GM12878 (cell line): Measurements from ENCODE around the gene SRC. TPM values are rescaled to one million over a fixed set of nuclear protein-coding genes. Genes with fewer than 3 reads are reported as not detected.

Experiments
- ATAC-seq: fragments of 200-7000 bp; cut with Tn5 transposase; 3 replicates; pipeline ENCODE4 v1.9.1; 2020; ENCODE audit warnings: mild to moderate bottlenecking, moderate library complexity
- BruUV-seq: library from RNA; stranded (reverse); fragments of 400-500 nt; replicated peaks from 2 replicates; lab custom pipeline; 2021; lab: Mats Ljungman, UMichigan
- CTCF ChIA-PET: fragments of 300-600 bp; sonication (Branson Sonifier 250); formaldehyde crosslinking; extraction: SDS; loops from one replicate; lab custom pipeline; 2021; ENCODE audit warnings: inconsistent platforms; lab: Yijun Ruan, JAX
- POLR2A ChIA-PET: fragments of 350-600 bp; formaldehyde crosslinking; extraction: SDS; loops from one replicate; lab custom pipeline; 2021; ENCODE audit warnings: inconsistent platforms; lab: Charles Lee
- RAD21 ChIA-PET: fragments of 300-600 bp; sonication (Branson Sonifier 250); formaldehyde crosslinking; loops from one replicate; lab custom pipeline; 2023; ENCODE audit warnings: antibody characterized with exemption; ENCODE audit not compliant: unreplicated experiment; lab: Charles Lee
- SMC1A ChIA-PET: fragments of 300-600 bp; sonication (Branson Sonifier 250); formaldehyde crosslinking; loops from one replicate; lab custom pipeline; 2023; ENCODE audit not compliant: unreplicated experiment, uncharacterized antibody; lab: Charles Lee
- DNase-seq: peaks from one replicate; pipeline ENCODE4 v3.0.0-alpha.2; 2011; ENCODE audit warnings: low read depth, low spot score
- FAIRE-seq: peaks from 3 replicates; lab custom pipeline; 2011; peaks lifted over from hg19 to GRCh38; lab: Jason Lieb, UNC
- H2AFZ ChIP-seq: 2 replicates; pipeline ENCODE4 v1.6.0; 2011; ENCODE audit warnings: low read depth, low read length, control low read depth; ENCODE audit not compliant: control insufficient read depth
- H3K27ac ChIP-seq: 2 replicates; pipeline ENCODE4 v1.5.1; 2011; ENCODE audit warnings: control low read depth; ENCODE audit not compliant: control insufficient read depth, insufficient read depth
- H3K27me3 ChIP-seq, 2 experiments: replicated peaks in 1 of 2; 2 replicates each; pipeline versions ENCODE4 v1.6.0 to v1.6.1; 2011; ENCODE audit warnings: low read length in 1 of 2; ENCODE audit not compliant: control insufficient read depth in 2 of 2, insufficient read depth in 2 of 2
- H3K36me3 ChIP-seq, 2 experiments: 2 replicates each; pipeline ENCODE4 v1.5.1; 2011; ENCODE audit warnings: low read length in 1 of 2; ENCODE audit not compliant: control insufficient read depth in 2 of 2, insufficient read depth in 2 of 2
- H3K4me1 ChIP-seq: 2 replicates; pipeline ENCODE4 v1.6.1; 2011; ENCODE audit warnings: mild to moderate bottlenecking, low read length, moderate library complexity, mixed read lengths; ENCODE audit not compliant: control insufficient read depth, insufficient read depth
- H3K4me2 ChIP-seq: 2 replicates; pipeline ENCODE4 v1.6.0; 2011; ENCODE audit warnings: control low read depth; ENCODE audit not compliant: control insufficient read depth, insufficient read depth
- H3K4me3 ChIP-seq: fragments of 200-600 bp; sonication (generic); 2 replicates; pipeline ENCODE4 v1.5.1; 2016
- H3K79me2 ChIP-seq: 2 replicates; pipeline ENCODE4 v1.6.0; 2011; ENCODE audit warnings: low read length; ENCODE audit not compliant: control insufficient read depth, insufficient read depth
- H3K9ac ChIP-seq: 2 replicates; pipeline ENCODE4 v1.8.0; 2011; ENCODE audit warnings: low read length, control low read depth, mixed read lengths; ENCODE audit not compliant: control insufficient read depth, insufficient read depth
- H3K9me3 ChIP-seq: replicated peaks from 3 replicates; pipeline ENCODE4 v1.5.1; 2011; ENCODE audit warnings: mild to moderate bottlenecking, low read length; ENCODE audit not compliant: control insufficient read depth, insufficient read depth
- H4K20me1 ChIP-seq: 2 replicates; pipeline ENCODE4 v1.6.0; 2011; ENCODE audit not compliant: control insufficient read depth, insufficient read depth
- BCL3 ChIP-seq: IDR thresholded peaks from 2 replicates; pipeline ENCODE4 v1.6.1; 2011; ENCODE audit warnings: borderline replicate concordance, low read depth, mild to moderate bottlenecking, moderate library complexity, low read length; ENCODE audit not compliant: insufficient read depth, poor library complexity, severe bottlenecking
- IKZF1 ChIP-seq: fragments of 450-650 bp; conservative IDR thresholded peaks from 2 replicates; pipeline ENCODE4 v1.6.1; 2017; ENCODE audit warnings: antibody characterized with exemption, mild to moderate bottlenecking
- JUNB ChIP-seq: IDR thresholded peaks from 2 replicates; pipeline ENCODE4 v1.6.1; 2016; ENCODE audit warnings: antibody characterized with exemption, mild to moderate bottlenecking
- MXI1 ChIP-seq: fragments of 150-350 bp; IDR thresholded peaks from 2 replicates; pipeline ENCODE4 v1.6.1; 2011; ENCODE audit warnings: low read depth, mild to moderate bottlenecking, inconsistent platforms, low read length, improper control_type of control experiment
- MYC ChIP-seq: IDR thresholded peaks from 2 replicates; pipeline ENCODE4 v1.6.1; 2011; ENCODE audit warnings: mild to moderate bottlenecking, low read length, moderate library complexity, inconsistent platforms; ENCODE audit not compliant: insufficient read depth, insufficient replicate concordance, insufficient read length, severe bottlenecking
- NFYA ChIP-seq: IDR thresholded peaks from 2 replicates; pipeline ENCODE4 v1.6.1; 2011; ENCODE audit warnings: low read depth, mild to moderate bottlenecking, low read length, improper control_type of control experiment, borderline replicate concordance
- PBX3 ChIP-seq: IDR thresholded peaks from 2 replicates; pipeline ENCODE4 v1.6.1; 2011; ENCODE audit warnings: mild to moderate bottlenecking, low read depth, low read length, moderate library complexity; ENCODE audit not compliant: insufficient replicate concordance
- RAD21 ChIP-seq: IDR thresholded peaks from 2 replicates; pipeline ENCODE4 v1.6.1; 2011; ENCODE audit warnings: mild to moderate bottlenecking, low read depth, low read length, moderate library complexity; ENCODE audit not compliant: insufficient read depth
- SMARCA5 ChIP-seq: fragments of 450-650 bp; IDR thresholded peaks from 2 replicates; pipeline ENCODE4 v1.6.1; 2017; ENCODE audit warnings: mild to moderate bottlenecking
- SREBF2 ChIP-seq: IDR thresholded peaks from 2 replicates; pipeline ENCODE4 v1.6.1; 2012; ENCODE audit warnings: mild to moderate bottlenecking, low read length
- STAT1 ChIP-seq: fragments of 450-650 bp; conservative IDR thresholded peaks from 2 replicates; pipeline ENCODE4 v1.6.1; 2014; ENCODE audit warnings: antibody characterized with exemption, mild to moderate bottlenecking
- TBL1XR1 ChIP-seq: IDR thresholded peaks from 2 replicates; pipeline ENCODE4 v1.6.1; 2012; ENCODE audit warnings: low read depth, low read length, improper control_type of control experiment
- WRNIP1 ChIP-seq: IDR thresholded peaks from 2 replicates; pipeline ENCODE4 v1.6.1; 2011; ENCODE audit warnings: low read depth, low read length, improper control_type of control experiment, borderline replicate concordance
- ZBED1 ChIP-seq: IDR thresholded peaks from 2 replicates; pipeline ENCODE4 v1.6.1; 2016; ENCODE audit warnings: borderline replicate concordance
- ZNF592 ChIP-seq: fragments of 450-650 bp; IDR thresholded peaks from 2 replicates; pipeline ENCODE4 v1.6.1; 2017; ENCODE audit warnings: mild to moderate bottlenecking, moderate library complexity
- WGBS: methylation state at CpG from one replicate; pipeline ENCODE4 v1.1.6; 2016; ENCODE audit warnings: low lambda C conversion rate; ENCODE audit not compliant: insufficient replicate concordance, insufficient coverage; ENCODE audit errors: missing lambda C conversion rate; 5-methylcytosine and 5-hydroxymethylcytosine counted together
- in situ Hi-C: fragments of 300-500 bp; cut with MboI; formaldehyde crosslinking; loops from 9 replicates; pipeline ENCODE4 v1.14.3; 2018; ENCODE audit warnings: mixed read lengths
- intact Hi-C: fragments of 100-400 bp; cut with micrococcal nuclease; formaldehyde crosslinking; loops from one replicate; pipeline ENCODE4 v1.14.2; 2022; ENCODE audit not compliant: unreplicated experiment
- polyA plus RNA-seq, 11 experiments: library from polyadenylated mRNA; depleted of rRNA in 4 of 11; unstranded in 6 of 11; stranded (reverse) in 5 of 11; fragments of >200 nt; fragmentation: Nextera tagmentation in 4 of 11; fragmentation: Illumina TruSeq in 1 of 11; extraction: Ambion mirVana in 4 of 11; extraction: Trizol in 1 of 11; gene quantifications; 1 replicate in 1 of 11; 2 replicates in 10 of 11; pipeline versions ENCODE4 v1.2.1 to v1.2.3, GENCODE V29; 2011 to 2016; ENCODE audit warnings: inconsistent platforms in 2 of 11, missing spikeins in 2 of 11, low read depth in 1 of 11
- total RNA-seq, 4 experiments: library from RNA; depleted of rRNA in 3 of 4; stranded (reverse); fragments of >200 nt in 3 of 4; fragmentation: Illumina TruSeq in 1 of 4; extraction: Trizol in 1 of 4; gene quantifications; 2 replicates each; pipeline versions ENCODE4 v1.2.1 to v1.2.3, GENCODE V29; 2013 to 2021
- TF ChIP-seq, protein P1 (sequence below): fragments of 450-650 bp; IDR thresholded peaks from 2 replicates; pipeline ENCODE4 v1.6.1; 2016; ENCODE audit warnings: mild to moderate bottlenecking

Gene SRC
- total and polyA plus RNA-seq, 10 of the 15 experiments (the other 5 are each of a cell fraction or from before 2014, with no cell fraction given) = 0.60 to 71.3 (median 27.2) TPM

- BruUV-seq = no TSS peak
- intact Hi-C loops (no loop called here), in situ Hi-C loops (no loop called here)
- no peaks in the 10 kb centered on the region; a peak in 1 of 4 replicates for H3K27me3 ChIP-seq
- no peaks in the 10 kb centered on the region for H3K9me3 ChIP-seq
- peaks cover 28% of the 10 kb centered on the region for H3K4me1 ChIP-seq
- CTCF ChIA-PET = interaction anchor here (0.6 kb wide), 1 partner anchor 669 kb away, joined by 3 read pairs; no protein-coding TSS in a partner anchor
- H3K4me2 ChIP-seq = no peak overlapping the region; the same call in 1 of the 2 replicates
- RAD21 ChIA-PET = no interaction called here
- H3K36me3 ChIP-seq = no peaks in the 10 kb centered on the region
- H3K4me3 ChIP-seq = no peak overlapping the region
- SMC1A ChIA-PET = no interaction called here
- no peaks in the 10 kb centered on the region for H3K79me2 ChIP-seq
- POLR2A ChIA-PET = no interaction called here
- DNase-seq (no peak), ATAC-seq (no peak), FAIRE-seq (no peak)
- H4K20me1 ChIP-seq = no peaks in the 10 kb centered on the region
- no peak overlapping the region for H3K27ac ChIP-seq
- no peak overlapping the region for H2AFZ ChIP-seq
- H3K9ac ChIP-seq = no peak overlapping the region
- WGBS = 92% methylated on average over 7 of the region's 7 CpGs
- TF ChIP-seq PBX3 = no peak
- no peak for TF ChIP-seq ZBED1
- no peak for TF ChIP-seq STAT1
- TF ChIP-seq ZNF592 = no peak
- TF ChIP-seq NFYA = no peak
- TF ChIP-seq, protein P1, sequence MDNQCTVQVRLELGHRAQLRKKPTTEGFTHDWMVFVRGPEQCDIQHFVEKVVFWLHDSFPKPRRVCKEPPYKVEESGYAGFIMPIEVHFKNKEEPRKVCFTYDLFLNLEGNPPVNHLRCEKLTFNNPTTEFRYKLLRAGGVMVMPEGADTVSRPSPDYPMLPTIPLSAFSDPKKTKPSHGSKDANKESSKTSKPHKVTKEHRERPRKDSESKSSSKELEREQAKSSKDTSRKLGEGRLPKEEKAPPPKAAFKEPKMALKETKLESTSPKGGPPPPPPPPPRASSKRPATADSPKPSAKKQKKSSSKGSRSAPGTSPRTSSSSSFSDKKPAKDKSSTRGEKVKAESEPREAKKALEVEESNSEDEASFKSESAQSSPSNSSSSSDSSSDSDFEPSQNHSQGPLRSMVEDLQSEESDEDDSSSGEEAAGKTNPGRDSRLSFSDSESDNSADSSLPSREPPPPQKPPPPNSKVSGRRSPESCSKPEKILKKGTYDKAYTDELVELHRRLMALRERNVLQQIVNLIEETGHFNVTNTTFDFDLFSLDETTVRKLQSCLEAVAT = no peak
- TF ChIP-seq IKZF1 = no peak
- TF ChIP-seq JUNB = no peak
- no peak for TF ChIP-seq SREBF2
- no peak for TF ChIP-seq TBL1XR1
- no peak for TF ChIP-seq MXI1
- no peak for TF ChIP-seq BCL3
- no peak for TF ChIP-seq WRNIP1
- no peak for TF ChIP-seq RAD21
- no peak for TF ChIP-seq MYC
- no peak for TF ChIP-seq SMARCA5
Observed at GRCh38 chr20:37413023-37413334, 67.0 kb downstream of the SRC start.
